WTC11 (cell line): ENCODE data around the gene KLHL29. TPM values are rescaled to one million over a fixed set of nuclear protein-coding genes. Genes with fewer than 3 reads are reported as not detected.

Source experiments
- ATAC-seq: fragments of 200-7000 bp; cut with Tn5 transposase; 2 replicates; pipeline ENCODE4 v1.10.0; 2021; ENCODE audit warnings: mild to moderate bottlenecking, moderate library complexity
- CTCF ChIA-PET: fragments of 300-600 bp; sonication (Branson Sonifier 250); formaldehyde crosslinking; loops from one replicate; lab custom pipeline; 2021; ENCODE audit warnings: antibody characterized with exemption; lab: Charles Lee
- POLR2A ChIA-PET: fragments of 350-600 bp; sonication (Branson Sonifier 250); formaldehyde crosslinking; loops from one replicate; lab custom pipeline; 2021; ENCODE audit warnings: antibody characterized with exemption; lab: Charles Lee
- DNase-seq: peaks from one replicate; pipeline ENCODE4 v3.0.0; 2021; ENCODE audit warnings: low spot score
- H3K27ac Mint-ChIP-seq: 2 replicates; pipeline ENCODE4 v1.8.0; 2021; ENCODE audit warnings: mixed read lengths
- H3K27me3 Mint-ChIP-seq: 2 replicates; pipeline ENCODE4 v1.8.0; 2021; ENCODE audit warnings: low read depth, mild to moderate bottlenecking, moderate library complexity, mixed read lengths
- H3K36me3 Mint-ChIP-seq: 2 replicates; pipeline ENCODE4 v1.8.0; 2021; ENCODE audit warnings: mixed read lengths
- H3K4me1 Mint-ChIP-seq: 2 replicates; pipeline ENCODE4 v1.8.0; 2022; ENCODE audit warnings: mixed read lengths
- H3K4me3 Mint-ChIP-seq: 2 replicates; pipeline ENCODE4 v1.8.0; 2021; ENCODE audit warnings: mild to moderate bottlenecking, moderate library complexity, mixed read lengths
- H3K9me3 Mint-ChIP-seq: 2 replicates; pipeline ENCODE4 v1.8.0; 2021; ENCODE audit warnings: mixed read lengths
- ATF1 ChIP-seq: sonication (generic); formaldehyde crosslinking; IDR thresholded peaks from 2 replicates; pipeline ENCODE4 v1.8.1; 2023; ENCODE audit warnings: mild to moderate bottlenecking, moderate library complexity, missing genetic modification reagents
- CBFB ChIP-seq: sonication (generic); formaldehyde crosslinking; IDR thresholded peaks from 2 replicates; pipeline ENCODE4 v1.8.1; 2022; ENCODE audit warnings: mild to moderate bottlenecking, low read depth, missing genetic modification reagents
- CREM ChIP-seq: sonication (generic); formaldehyde crosslinking; IDR thresholded peaks from 2 replicates; pipeline ENCODE4 v1.8.1; 2022; ENCODE audit warnings: mild to moderate bottlenecking, missing genetic modification reagents, moderate library complexity
- EMX1 ChIP-seq: fragments of 250-450 bp; sonication (Bioruptor Pico); IDR thresholded peaks from 2 replicates; pipeline ENCODE4 v1.8.0; 2021; ENCODE audit warnings: mild to moderate bottlenecking
- ETV6 ChIP-seq: sonication (generic); formaldehyde crosslinking; IDR thresholded peaks from 2 replicates; pipeline ENCODE4 v1.8.1; 2022; ENCODE audit warnings: mild to moderate bottlenecking, missing genetic modification reagents
- GTF2I ChIP-seq: fragments of 250-450 bp; sonication (Bioruptor Pico); conservative IDR thresholded peaks from 2 replicates; pipeline ENCODE4 v1.4.0; 2021; ENCODE audit warnings: mild to moderate bottlenecking
- JAZF1 ChIP-seq: fragments of 250-450 bp; sonication (Bioruptor Pico); IDR thresholded peaks from 2 replicates; pipeline ENCODE4 v1.9.0; 2021; ENCODE audit warnings: moderate library complexity, mild to moderate bottlenecking, inconsistent platforms
- NR1H2 ChIP-seq: sonication (generic); formaldehyde crosslinking; IDR thresholded peaks from 2 replicates; pipeline ENCODE4 v1.9.0; 2021; ENCODE audit warnings: mild to moderate bottlenecking, moderate library complexity, missing genetic modification reagents
- NR2C2 ChIP-seq: sonication (generic); formaldehyde crosslinking; IDR thresholded peaks from 2 replicates; pipeline ENCODE4 v1.8.0; 2022; ENCODE audit warnings: mild to moderate bottlenecking, missing genetic modification reagents
- SMAD3 ChIP-seq: sonication (generic); formaldehyde crosslinking; IDR thresholded peaks from 2 replicates; pipeline ENCODE4 v1.8.0; 2022; ENCODE audit warnings: missing genetic modification reagents, mild to moderate bottlenecking, borderline replicate concordance
- SP1 ChIP-seq: sonication (generic); formaldehyde crosslinking; conservative IDR thresholded peaks from 2 replicates; pipeline ENCODE4 v1.8.1; 2022; ENCODE audit warnings: missing genetic modification reagents
- TP53 ChIP-seq: sonication (generic); formaldehyde crosslinking; IDR thresholded peaks from 2 replicates; pipeline ENCODE4 v1.8.1; 2023; ENCODE audit warnings: mild to moderate bottlenecking, missing genetic modification reagents
- total RNA-seq: library from RNA; stranded (reverse); gene quantifications from 3 replicates; pipeline ENCODE4 v1.2.3, GENCODE V29; 2021
- TF ChIP-seq, protein P1 (sequence below): sonication (generic); formaldehyde crosslinking; IDR thresholded peaks from 2 replicates; pipeline ENCODE4 v1.8.0; 2023; ENCODE audit warnings: missing genetic modification reagents, mild to moderate bottlenecking, borderline replicate concordance
- TF ChIP-seq, protein P2 (sequence below): fragments of 250-450 bp; sonication (Bioruptor Pico); conservative IDR thresholded peaks from 2 replicates; pipeline ENCODE4 v1.9.0; 2021; ENCODE audit warnings: mild to moderate bottlenecking
- TF ChIP-seq, protein P3 (sequence below): sonication (generic); formaldehyde crosslinking; IDR thresholded peaks from 2 replicates; pipeline ENCODE4 v1.8.0; 2022; ENCODE audit warnings: mild to moderate bottlenecking, missing genetic modification reagents
- TF ChIP-seq, protein P4 (sequence below): sonication (generic); formaldehyde crosslinking; IDR thresholded peaks from 2 replicates; pipeline ENCODE4 v1.8.1; 2022; ENCODE audit warnings: mild to moderate bottlenecking, missing genetic modification reagents, moderate library complexity, borderline replicate concordance
- TF ChIP-seq, protein P5 (sequence below): sonication (generic); formaldehyde crosslinking; IDR thresholded peaks from 2 replicates; pipeline ENCODE4 v1.8.0; 2023; ENCODE audit warnings: mild to moderate bottlenecking, missing genetic modification reagents

The KLHL29 gene
- total RNA-seq, 1 experiment from 2014 or later = 7.1 TPM

DNA sequence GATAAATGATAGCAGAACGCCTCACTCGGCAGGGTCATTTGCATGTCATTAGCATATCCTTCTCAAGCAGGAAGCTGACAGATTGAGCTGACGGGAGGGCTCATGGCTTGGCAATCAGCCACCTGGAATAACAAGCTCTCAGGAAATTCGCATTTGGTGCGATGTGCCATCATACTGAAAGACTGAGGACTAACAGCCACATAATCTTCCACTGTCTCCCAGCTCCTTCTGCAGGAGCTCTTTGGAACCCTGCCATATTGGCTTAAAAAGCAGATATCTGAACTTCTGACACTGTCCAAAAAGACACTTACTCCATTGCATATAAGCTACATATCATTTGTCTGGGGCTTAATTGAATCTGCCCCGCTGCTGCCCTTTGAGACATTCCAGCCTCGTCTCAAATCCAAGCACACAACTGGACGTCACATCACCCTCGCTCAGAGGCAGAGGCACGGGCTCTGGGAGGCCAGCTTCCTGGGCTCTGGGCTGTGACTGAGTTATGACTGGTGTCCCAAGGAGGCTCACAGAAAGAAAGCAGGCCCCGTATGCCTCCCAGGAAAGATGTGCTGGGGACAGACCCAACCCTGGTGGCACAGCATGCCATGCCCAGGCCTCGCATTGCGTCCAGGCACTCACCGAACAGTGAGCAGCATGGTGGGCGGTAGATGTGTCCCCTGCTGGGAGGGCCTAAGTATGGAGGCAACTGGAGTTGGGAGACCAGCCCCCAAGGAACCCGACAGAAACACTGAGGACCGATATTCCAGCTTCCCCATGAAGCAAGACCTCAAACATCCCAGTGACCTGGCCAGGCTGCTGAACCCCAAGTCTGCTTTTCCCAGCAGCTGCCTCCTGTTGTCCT is 314.0 kb downstream of the KLHL29 start:
- ATAC-seq = peak; percentile 69
- POLR2A ChIA-PET = no interaction called here
- peaks cover 14% of the 10 kb centered on the region for H3K4me1 Mint-ChIP-seq
- H3K27ac Mint-ChIP-seq = no peak overlapping the region; the same call in 1 of the 2 replicates
- H3K27me3 Mint-ChIP-seq = no peaks in the 10 kb centered on the region
- DNase-seq = no peak
- CTCF ChIA-PET = interaction anchor here (1.0 to 1.3 kb wide), 2 partner anchors 75 to 385 kb away, joined by 4 read pairs; partner anchors contain the start of gene TP53I3
- TF ChIP-seq NR2C2 (CRISPR knock-in tag) (no peak), ATF1 (no peak), SP1 (CRISPR knock-in tag) (no peak), GTF2I (CRISPR knock-in tag) (no peak), JAZF1 (no peak), EMX1 (CRISPR knock-in tag) (no peak), CREM (CRISPR knock-in tag) (no peak), SMAD3 (CRISPR knock-in tag) (no peak), NR1H2 (no peak), TP53 (CRISPR knock-in tag) (no peak), CBFB (CRISPR knock-in tag) (no peak), ETV6 (CRISPR knock-in tag) (no peak)
- TF ChIP-seq, protein P1, sequence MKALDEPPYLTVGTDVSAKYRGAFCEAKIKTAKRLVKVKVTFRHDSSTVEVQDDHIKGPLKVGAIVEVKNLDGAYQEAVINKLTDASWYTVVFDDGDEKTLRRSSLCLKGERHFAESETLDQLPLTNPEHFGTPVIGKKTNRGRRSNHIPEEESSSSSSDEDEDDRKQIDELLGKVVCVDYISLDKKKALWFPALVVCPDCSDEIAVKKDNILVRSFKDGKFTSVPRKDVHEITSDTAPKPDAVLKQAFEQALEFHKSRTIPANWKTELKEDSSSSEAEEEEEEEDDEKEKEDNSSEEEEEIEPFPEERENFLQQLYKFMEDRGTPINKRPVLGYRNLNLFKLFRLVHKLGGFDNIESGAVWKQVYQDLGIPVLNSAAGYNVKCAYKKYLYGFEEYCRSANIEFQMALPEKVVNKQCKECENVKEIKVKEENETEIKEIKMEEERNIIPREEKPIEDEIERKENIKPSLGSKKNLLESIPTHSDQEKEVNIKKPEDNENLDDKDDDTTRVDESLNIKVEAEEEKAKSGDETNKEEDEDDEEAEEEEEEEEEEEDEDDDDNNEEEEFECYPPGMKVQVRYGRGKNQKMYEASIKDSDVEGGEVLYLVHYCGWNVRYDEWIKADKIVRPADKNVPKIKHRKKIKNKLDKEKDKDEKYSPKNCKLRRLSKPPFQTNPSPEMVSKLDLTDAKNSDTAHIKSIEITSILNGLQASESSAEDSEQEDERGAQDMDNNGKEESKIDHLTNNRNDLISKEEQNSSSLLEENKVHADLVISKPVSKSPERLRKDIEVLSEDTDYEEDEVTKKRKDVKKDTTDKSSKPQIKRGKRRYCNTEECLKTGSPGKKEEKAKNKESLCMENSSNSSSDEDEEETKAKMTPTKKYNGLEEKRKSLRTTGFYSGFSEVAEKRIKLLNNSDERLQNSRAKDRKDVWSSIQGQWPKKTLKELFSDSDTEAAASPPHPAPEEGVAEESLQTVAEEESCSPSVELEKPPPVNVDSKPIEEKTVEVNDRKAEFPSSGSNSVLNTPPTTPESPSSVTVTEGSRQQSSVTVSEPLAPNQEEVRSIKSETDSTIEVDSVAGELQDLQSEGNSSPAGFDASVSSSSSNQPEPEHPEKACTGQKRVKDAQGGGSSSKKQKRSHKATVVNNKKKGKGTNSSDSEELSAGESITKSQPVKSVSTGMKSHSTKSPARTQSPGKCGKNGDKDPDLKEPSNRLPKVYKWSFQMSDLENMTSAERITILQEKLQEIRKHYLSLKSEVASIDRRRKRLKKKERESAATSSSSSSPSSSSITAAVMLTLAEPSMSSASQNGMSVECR = no peak
- TF ChIP-seq, protein P2, sequence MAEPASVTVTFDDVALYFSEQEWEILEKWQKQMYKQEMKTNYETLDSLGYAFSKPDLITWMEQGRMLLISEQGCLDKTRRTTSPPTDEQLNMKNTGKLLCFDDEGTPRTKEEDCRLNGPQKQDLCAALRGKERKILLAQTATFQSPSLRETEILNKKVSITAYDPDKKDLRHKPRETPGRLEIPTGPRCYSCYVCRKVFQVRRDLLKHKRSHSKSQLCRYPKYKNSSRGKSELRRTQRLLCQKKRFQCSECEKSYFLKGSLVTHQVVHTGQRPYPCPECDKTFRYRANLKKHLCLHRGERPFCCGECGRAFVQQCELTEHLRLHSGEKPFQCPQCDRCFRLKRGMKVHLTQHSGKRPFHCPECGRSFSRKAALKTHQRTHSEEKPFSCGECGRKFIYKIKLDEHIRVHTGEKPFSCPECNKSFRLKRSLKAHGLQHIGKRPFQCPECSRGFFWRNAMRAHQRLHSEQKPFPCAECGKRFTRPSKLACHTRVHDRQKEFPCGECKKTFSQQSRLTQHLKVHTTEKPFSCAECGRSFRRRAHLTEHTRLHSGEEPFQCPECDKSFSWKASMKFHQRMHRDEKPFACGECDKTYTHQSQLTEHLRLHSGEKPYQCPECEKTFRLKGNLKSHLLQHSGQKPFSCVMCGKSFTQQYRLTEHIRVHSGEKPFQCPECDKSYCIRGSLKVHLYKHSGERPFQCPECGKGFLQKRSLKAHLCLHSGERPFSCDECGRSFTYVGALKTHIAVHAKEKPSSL (CRISPR knock-in tag) = no peak
- TF ChIP-seq, protein P3, sequence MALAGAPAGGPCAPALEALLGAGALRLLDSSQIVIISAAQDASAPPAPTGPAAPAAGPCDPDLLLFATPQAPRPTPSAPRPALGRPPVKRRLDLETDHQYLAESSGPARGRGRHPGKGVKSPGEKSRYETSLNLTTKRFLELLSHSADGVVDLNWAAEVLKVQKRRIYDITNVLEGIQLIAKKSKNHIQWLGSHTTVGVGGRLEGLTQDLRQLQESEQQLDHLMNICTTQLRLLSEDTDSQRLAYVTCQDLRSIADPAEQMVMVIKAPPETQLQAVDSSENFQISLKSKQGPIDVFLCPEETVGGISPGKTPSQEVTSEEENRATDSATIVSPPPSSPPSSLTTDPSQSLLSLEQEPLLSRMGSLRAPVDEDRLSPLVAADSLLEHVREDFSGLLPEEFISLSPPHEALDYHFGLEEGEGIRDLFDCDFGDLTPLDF (CRISPR knock-in tag) = no peak
- TF ChIP-seq, protein P4, sequence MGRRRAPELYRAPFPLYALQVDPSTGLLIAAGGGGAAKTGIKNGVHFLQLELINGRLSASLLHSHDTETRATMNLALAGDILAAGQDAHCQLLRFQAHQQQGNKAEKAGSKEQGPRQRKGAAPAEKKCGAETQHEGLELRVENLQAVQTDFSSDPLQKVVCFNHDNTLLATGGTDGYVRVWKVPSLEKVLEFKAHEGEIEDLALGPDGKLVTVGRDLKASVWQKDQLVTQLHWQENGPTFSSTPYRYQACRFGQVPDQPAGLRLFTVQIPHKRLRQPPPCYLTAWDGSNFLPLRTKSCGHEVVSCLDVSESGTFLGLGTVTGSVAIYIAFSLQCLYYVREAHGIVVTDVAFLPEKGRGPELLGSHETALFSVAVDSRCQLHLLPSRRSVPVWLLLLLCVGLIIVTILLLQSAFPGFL (CRISPR knock-in tag) = no peak
- TF ChIP-seq, protein P5, sequence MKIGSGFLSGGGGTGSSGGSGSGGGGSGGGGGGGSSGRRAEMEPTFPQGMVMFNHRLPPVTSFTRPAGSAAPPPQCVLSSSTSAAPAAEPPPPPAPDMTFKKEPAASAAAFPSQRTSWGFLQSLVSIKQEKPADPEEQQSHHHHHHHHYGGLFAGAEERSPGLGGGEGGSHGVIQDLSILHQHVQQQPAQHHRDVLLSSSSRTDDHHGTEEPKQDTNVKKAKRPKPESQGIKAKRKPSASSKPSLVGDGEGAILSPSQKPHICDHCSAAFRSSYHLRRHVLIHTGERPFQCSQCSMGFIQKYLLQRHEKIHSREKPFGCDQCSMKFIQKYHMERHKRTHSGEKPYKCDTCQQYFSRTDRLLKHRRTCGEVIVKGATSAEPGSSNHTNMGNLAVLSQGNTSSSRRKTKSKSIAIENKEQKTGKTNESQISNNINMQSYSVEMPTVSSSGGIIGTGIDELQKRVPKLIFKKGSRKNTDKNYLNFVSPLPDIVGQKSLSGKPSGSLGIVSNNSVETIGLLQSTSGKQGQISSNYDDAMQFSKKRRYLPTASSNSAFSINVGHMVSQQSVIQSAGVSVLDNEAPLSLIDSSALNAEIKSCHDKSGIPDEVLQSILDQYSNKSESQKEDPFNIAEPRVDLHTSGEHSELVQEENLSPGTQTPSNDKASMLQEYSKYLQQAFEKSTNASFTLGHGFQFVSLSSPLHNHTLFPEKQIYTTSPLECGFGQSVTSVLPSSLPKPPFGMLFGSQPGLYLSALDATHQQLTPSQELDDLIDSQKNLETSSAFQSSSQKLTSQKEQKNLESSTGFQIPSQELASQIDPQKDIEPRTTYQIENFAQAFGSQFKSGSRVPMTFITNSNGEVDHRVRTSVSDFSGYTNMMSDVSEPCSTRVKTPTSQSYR (CRISPR knock-in tag) = no peak
- H3K4me3 Mint-ChIP-seq = no peak overlapping the region
- peaks cover 13% of the 10 kb centered on the region for H3K9me3 Mint-ChIP-seq
- peaks cover 24% of the 10 kb centered on the region for H3K36me3 Mint-ChIP-seq
